Measurements from ENCODE around the gene MPIG6B. TPM values are rescaled to one million over a fixed set of nuclear protein-coding genes. Genes with fewer than 3 reads are reported as not detected.
A peak's percentile ranks its signal among the peaks of the same experiment; 100 is the strongest.

Gene MPIG6B, protein sequence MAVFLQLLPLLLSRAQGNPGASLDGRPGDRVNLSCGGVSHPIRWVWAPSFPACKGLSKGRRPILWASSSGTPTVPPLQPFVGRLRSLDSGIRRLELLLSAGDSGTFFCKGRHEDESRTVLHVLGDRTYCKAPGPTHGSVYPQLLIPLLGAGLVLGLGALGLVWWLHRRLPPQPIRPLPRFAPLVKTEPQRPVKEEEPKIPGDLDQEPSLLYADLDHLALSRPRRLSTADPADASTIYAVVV
- not detected for polyA plus RNA-seq (2012; ENCODE audit: insufficient read depth, insufficient read length, low read depth)

DNA sequence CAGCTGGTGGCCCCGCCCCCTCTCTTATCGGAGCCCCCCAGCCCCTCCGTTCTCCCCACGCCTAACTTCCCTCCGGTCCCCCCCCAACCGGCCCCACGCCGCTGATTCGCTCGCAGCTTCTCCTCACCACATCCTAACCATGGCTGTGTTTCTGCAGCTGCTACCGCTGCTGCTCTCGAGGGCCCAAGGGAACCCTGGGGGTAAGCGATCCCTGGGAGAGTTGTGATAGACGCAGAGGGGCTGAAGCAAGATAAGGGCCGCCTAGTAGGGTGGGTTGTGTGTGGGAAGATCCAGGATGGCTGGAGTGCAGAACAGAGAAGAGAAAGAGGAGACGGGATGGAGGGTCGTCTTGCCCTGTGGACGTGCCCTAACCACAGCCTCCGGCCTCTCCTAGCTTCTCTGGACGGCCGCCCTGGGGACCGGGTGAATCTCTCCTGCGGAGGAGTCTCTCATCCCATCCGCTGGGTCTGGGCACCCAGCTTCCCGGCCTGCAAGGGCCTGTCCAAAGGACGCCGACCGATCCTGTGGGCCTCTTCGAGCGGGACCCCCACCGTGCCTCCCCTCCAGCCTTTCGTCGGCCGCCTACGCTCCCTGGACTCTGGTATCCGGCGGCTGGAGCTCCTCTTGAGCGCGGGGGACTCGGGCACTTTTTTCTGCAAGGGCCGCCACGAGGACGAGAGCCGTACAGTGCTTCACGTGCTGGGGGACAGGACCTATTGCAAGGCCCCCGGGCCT, at the start of gene MPIG6B:
Gene MPIG6B (plus strand): TSS at position 129 of the 735 bp plus-strand sequence. CDS start 11 bp downstream, at position 140.
- Histone ChIP-seq H3K36me3 (no peaks in the 10 kb centered on the region), H3K27me3 (no peaks in the 10 kb centered on the region), H3K9me3 (no peaks in the 10 kb centered on the region), H3K4me3 (ENCODE audit: low read depth, low read length) (no peak within 1 kb of the TSS), H3K4me1 (no peaks in the 10 kb centered on the region; the same call in 1 of the 2 replicates)
- peak; percentile 36 for DNase-seq
- TF ChIP-seq, protein P1, sequence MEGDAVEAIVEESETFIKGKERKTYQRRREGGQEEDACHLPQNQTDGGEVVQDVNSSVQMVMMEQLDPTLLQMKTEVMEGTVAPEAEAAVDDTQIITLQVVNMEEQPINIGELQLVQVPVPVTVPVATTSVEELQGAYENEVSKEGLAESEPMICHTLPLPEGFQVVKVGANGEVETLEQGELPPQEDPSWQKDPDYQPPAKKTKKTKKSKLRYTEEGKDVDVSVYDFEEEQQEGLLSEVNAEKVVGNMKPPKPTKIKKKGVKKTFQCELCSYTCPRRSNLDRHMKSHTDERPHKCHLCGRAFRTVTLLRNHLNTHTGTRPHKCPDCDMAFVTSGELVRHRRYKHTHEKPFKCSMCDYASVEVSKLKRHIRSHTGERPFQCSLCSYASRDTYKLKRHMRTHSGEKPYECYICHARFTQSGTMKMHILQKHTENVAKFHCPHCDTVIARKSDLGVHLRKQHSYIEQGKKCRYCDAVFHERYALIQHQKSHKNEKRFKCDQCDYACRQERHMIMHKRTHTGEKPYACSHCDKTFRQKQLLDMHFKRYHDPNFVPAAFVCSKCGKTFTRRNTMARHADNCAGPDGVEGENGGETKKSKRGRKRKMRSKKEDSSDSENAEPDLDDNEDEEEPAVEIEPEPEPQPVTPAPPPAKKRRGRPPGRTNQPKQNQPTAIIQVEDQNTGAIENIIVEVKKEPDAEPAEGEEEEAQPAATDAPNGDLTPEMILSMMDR (IDR thresholded peaks at IDR 0.05; ENCODE audit: low read depth, low read length): no peak

DNA sequence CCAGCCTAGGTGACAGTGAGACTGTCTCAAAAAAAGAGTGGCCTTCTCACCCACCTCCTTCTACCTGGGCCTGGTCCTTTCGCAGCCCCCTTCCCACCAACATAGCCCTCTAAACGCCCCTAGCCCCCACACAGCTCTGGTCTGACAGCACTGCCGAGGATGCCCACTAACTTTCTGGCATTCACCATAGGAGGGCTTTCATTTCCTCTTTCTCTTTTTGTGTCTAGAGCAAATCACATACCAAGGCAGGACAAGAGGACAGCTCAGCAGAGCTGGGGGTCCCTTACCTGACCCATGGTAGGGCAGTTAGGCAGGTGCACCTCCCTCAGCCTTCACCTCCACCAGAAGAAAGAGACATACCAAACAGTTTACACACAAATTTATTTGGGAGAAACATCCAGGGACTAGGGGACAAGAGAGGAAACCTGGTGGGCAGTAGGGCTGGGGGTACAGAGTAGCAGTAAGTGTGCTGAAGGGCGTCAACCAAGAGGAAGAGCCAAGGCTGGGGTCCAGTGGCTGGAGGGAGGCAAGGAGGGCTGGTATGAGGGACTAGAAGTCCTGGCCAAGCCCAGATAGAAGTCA, 46.8 kb upstream of the MPIG6B start:
- Histone ChIP-seq H3K36me3 (peaks cover 16% of the 10 kb centered on the region), H3K4me1 (no peaks in the 10 kb centered on the region), H3K9me3 (no peaks in the 10 kb centered on the region), H3K27me3 (no peaks in the 10 kb centered on the region; the same call in 1 of the 2 replicates), H3K4me3 (ENCODE audit: low read depth, low read length) (no peak overlapping the region)
- TF ChIP-seq, protein P1 (IDR thresholded peaks at IDR 0.05; ENCODE audit: low read depth, low read length): no peak
- no peak for DNase-seq

DNA sequence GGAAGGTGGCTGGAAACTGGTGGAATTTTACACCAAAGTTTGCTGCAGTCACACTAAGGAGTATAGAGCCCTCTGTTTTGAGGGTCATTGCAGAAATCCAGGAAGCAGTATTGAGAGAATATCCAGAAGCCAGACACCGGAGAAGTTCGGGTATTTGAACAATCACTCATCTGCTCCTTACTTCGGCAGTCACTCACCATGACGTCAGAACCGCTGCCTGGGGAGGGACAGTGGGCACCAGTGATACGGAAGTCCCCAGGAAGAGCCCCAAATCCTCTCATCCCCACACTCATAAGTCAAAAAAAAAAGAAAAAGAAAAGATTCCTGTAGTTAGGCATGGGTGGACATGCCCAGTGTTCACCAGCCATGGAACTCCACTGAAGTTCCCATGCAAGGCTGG, 46.3 kb upstream of the MPIG6B start:
- H3K27me3 ChIP-seq: no peaks in the 10 kb centered on the region; the same call in 1 of the 2 replicates
- no peaks in the 10 kb centered on the region for H3K4me1 ChIP-seq
- no peak for DNase-seq
- H3K9me3 ChIP-seq: no peaks in the 10 kb centered on the region
- TF ChIP-seq, protein P1 (IDR thresholded peaks at IDR 0.05; ENCODE audit: low read depth, low read length): no peak
- H3K36me3 ChIP-seq: peaks cover 11% of the 10 kb centered on the region
- no peak overlapping the region for H3K4me3 ChIP-seq (ENCODE audit: low read depth, low read length)

DNA sequence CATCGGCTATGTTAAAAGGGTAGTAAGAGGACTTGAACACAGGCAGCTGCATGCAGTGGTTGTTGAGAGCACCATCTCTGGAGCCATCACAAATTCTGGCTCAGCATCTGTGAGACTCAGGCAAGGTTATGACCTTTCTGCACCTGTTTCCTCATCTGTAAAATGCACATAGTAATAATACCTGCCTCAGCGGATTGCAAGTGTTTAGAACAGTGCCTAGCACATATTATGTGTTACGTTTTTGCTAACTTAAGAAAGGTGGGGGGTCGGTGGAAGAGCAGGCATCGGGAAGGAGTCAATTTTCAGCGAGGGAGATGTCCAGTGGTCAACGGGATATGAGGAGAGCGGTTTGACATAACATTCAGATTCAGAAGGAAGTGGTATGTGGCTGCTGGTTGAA, 45.2 kb upstream of the MPIG6B start:
- H3K4me1 ChIP-seq: no peaks in the 10 kb centered on the region
- no peaks in the 10 kb centered on the region for H3K9me3 ChIP-seq
- no peaks in the 10 kb centered on the region; the same call in 1 of the 2 replicates for H3K27me3 ChIP-seq
- TF ChIP-seq, protein P1 (IDR thresholded peaks at IDR 0.05; ENCODE audit: low read depth, low read length): no peak
- H3K4me3 ChIP-seq (ENCODE audit: low read depth, low read length): no peak overlapping the region
- H3K36me3 ChIP-seq: peaks cover 2% of the 10 kb centered on the region
- no peak for DNase-seq

DNA sequence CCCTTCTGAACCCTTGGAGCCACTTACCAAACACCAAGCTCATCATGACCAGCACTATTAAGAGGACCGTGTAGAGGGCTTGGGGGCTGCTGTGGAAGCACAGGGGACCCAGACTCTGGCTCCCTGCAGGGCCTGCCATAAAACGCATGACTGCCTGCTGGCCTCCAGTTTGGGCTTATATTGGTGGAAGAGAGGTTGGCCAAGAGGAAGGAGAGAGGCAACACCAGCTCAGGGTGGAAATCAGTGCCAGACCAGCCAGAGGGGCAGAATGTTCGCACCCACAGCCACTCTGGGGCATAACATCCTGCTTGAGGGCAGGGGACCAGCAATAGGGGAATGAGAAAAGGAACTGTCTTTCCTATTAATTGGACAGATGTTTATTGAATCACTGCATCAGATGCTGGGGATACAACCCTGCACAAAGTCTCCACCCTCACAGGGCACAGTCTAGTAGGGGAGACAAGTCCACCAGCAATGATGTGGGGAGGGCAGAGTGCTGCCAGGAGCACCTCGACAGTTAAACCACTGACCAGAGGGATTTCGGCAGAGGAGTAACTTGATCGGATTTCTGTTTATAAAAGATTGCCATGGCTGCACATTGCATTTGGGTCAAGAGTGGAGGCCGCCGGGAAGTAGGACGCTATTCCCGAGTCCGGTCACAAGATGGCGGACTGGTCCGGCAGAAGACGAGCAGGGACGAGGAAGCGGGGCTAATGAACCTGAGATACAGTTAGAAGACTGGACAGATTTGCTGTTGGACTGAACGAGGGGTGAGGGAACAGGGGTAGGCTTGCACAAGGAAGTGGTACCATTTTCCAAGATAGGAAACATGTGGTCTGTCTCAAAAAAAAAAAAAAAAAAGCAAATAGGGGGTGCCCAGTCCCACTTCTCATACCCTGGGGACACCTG, 42.7 kb upstream of the MPIG6B start, which contains the start of gene LY6G5C:
Gene LY6G5C (minus strand): TSS at position 842 of the 909 bp plus-strand sequence. CDS start 694 bp downstream, at position 148.
- DNase-seq: peak; percentile 85
- TF ChIP-seq, protein P1 (IDR thresholded peaks at IDR 0.05; ENCODE audit: low read depth, low read length): peak; percentile 63
- no peaks in the 10 kb centered on the region for H3K9me3 ChIP-seq
- H3K27me3 ChIP-seq: no peaks in the 10 kb centered on the region; the same call in 1 of the 2 replicates
- H3K4me3 ChIP-seq (ENCODE audit: low read depth, low read length): peak within 1 kb of the TSS; percentile 70
- no peaks in the 10 kb centered on the region for H3K4me1 ChIP-seq
- no peaks in the 10 kb centered on the region for H3K36me3 ChIP-seq

Measured in BE2C (cell line).